ENCODE measurements around the gene CYP2A7.
"Not testable (repeated sequence)": the region's sequence is repeated elsewhere in the genome, so short reads cannot be mapped to it uniquely, and the experiment has no call there.

The CYP2A7 gene

DNA sequence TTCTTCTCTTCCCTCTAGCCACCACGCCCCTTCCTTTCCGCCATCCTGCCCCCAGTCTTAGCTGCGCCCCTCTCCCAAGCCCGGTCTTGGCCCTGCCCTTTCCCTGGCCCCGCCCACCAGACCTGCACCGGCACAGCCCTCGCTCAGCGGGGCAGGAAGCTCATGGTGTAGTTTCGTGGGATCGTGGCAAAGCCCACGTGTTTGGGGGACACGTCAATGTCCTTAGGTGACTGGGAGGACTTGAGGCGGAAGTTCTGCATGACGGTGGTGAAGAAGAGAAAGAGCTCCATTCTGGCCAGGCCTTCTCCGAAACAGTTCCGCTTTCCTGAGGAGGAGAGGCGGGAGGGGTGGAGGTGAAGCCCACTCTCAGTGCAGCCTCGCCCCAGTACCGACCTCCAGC lies 38.4 kb downstream of the CYP2A7 start:
- in situ Hi-C loops (cut with MboI; ENCODE audit: low sequenced_read_pairs), result not testable (repeated sequence)

DNA sequence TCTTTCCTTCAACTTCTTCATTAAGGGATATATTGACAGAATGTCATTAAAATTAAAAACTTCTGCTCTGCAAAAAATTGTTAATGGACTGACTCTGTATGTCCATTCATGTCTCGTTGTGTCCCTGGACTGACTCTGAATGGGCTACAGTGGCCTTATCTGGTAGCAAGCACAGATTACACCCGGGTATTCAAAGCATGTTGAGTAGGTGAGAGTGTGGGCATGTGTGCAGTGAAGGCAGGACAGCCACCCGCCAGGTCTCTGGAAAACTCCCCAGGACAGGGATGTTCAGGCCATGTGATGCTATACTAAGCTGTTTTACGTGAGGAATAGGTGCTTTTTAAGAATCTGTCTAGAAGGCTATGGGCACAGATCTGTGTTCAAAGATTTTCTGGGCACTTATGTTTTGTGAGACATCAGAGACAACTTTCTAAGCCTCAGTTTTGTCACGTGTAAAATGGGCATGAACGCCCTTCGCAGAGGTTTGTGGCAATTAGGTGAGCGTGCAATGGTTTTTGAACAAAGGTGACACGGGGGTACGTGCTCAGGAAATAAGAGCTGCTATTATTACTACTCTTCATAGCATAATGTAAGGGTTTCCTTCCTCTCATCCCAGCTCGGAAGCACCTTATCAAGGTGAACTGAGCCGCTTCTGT lies 38.9 kb downstream of the CYP2A7 start:
- in situ Hi-C loops (cut with MboI; ENCODE audit: low sequenced_read_pairs), result not testable (repeated sequence)

DNA sequence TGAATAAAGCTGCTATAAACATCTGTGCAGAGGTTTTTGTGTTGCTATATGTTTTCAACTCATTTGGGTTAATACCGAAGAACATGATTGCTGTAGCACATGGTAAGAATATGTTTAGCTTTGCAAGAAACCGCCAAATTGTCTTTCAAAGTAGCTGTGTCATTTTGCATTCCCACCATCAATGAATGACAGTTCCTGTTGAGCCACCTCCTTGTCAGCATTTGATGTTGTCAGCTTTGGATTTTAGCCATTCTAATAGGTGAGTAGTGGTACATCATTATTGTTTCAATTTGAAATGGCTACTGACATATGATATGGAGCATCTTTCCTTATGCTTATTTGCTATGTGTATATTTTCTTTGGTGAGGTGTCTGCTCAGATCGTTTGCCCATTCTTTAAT lies 40.0 kb downstream of the CYP2A7 start:
- in situ Hi-C loops (cut with MboI; ENCODE audit: low sequenced_read_pairs), result not testable (repeated sequence)

DNA sequence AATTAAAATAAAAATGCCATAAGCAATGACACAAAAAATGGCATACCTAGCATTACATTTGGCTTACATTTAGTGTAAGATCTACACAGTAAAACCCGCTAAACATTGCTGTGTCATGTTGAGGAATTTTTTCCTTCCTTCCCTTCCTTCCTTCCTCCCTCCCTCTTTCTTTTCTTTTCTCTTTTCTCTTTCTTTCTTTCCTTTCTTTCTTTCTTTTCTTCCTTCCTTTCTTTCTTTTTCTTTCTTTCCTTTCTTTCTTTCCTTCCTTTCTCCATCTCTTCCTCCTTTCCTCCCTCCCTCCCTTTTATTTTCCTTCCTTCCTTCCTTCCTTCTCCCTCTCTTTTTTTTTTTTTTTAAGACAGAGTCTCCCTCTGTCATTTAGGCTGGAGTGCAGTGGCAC lies 43.6 kb downstream of the CYP2A7 start:
- in situ Hi-C loops (cut with MboI; ENCODE audit: low sequenced_read_pairs), result not testable (repeated sequence)

DNA sequence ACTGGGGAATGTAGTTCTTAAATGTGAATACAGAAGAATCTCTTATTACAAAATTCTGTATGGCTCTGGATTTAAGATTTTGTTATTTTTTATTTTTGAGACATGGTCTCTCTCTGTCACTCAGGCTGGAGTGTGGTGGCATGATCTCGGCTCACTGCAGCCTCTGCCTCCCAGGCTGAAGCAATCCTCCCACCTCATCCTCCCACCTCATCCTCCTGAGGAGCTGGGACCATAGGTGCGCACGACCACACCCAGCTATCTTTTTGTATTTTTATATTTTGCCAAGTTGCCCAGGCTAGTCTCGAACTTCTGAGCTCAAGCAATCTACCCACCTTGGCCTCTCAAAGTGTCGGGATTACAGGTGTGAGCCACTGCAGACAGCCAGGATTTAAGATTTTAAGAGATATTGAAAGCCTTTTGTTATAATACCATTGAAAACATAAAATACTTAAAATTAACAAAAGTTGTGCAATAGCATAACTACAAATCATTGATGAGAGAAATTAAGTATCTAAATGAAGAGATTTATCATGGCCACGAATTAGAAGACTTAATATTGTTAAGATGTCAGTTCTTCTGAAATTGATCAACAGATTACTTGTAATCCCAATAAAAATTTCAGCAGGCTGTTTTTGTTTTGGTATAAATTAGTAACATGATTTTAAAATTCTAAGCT lies 45.1 kb downstream of the CYP2A7 start:
- in situ Hi-C loops (cut with MboI; ENCODE audit: low sequenced_read_pairs), result no loop called here

DNA sequence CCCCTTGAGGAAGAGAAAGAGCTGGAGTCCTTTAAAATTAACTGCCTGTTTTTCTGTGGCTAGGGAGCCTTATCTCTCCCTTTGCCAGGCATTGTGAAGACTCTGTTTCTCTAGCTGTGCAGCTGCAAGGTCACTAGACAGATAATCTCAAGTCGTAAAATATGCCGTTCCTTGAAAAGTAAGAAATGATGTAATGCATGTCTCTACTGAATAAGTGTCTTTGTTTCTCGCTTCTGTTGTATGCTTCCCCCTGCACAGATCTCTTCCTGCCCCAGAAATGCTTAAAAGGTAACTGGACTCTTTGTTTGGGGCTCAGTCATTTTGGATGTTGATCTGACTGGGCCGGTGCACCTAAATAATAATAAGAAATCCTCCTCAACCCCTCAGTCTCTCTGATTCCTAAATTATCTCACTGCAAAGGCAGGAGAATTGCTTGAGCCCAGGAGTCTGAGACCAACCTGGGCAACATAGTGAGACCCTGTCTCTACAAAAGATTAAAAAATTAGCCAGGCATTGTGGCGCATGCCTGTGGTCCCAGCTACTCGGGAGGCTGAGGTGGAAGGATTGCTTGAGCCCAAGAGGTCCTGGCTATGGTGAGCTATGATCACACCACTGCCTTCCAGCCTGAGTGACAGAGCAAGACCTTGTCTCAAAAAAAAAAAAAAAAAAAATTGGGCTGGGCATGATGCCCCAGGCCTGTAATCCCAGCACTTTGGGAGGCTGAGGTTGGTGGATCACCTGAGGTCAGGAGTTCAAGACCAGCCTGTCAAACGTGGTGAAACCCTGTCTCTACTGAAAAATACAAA lies 48.1 kb downstream of the CYP2A7 start:
- in situ Hi-C loops (cut with MboI; ENCODE audit: low sequenced_read_pairs), result not testable (repeated sequence)

DNA sequence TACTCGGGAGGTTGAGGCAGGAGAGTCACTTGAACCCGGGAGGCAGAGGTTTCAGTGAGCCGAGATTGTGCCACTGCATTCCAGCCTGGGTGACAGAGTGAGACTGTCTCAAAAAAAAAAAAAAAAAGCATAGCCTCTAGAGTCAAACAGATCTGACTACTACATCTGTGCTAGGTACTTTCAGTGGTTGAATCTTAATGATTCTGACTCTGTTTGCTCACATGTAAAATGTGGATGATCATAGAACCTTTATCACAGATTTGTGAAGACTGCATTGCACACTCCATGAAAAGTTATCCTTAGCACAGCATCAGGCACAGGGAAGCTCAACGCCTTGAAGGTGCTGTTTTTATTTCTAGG lies 49.6 kb downstream of the CYP2A7 start:
- in situ Hi-C loops (cut with MboI; ENCODE audit: low sequenced_read_pairs), result not testable (repeated sequence)

DNA sequence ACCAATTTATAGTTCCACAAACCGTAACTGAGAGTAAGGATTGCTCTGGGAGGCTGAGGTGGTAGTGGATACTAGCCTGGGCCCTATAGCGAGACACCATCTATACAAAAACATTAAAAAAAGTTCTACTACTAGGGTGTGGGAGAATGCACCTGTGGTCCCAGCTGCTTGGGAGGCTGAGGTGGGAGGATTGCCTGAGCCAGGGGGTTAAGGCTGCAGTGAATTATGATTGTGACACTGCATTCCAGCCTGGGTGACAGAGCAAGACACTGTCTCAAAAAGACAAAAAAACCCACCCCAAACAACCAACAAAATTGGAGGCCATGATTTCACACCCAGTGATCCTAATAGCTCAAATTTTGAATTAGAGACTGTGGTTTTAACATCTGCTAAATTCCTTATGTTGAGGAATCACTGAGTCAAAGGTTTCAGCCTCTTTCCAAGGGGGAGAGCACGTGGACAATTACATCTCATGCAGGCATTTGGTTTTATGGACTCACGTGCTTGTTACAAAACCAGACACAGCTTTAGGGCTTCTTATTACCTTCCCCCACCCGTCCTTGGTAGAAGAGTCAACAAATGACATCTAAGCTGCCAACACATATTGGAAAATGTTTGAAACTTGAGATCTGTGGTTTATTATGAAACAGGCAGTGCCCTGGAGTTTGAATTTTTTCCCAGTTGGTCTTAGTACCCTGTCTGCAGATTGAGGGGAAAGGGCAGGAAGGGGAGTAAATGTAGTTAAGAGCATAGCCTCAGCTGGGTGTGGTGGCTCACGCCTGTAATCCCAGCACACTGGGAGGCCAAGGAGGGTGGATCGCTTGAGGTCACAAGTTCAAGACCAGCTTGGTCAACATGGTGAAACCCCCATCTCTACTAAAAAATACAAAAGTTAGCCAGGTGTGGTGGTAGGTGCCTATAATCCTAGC lies 50.3 kb downstream of the CYP2A7 start:
- in situ Hi-C loops (cut with MboI; ENCODE audit: low sequenced_read_pairs), result no loop called here

DNA sequence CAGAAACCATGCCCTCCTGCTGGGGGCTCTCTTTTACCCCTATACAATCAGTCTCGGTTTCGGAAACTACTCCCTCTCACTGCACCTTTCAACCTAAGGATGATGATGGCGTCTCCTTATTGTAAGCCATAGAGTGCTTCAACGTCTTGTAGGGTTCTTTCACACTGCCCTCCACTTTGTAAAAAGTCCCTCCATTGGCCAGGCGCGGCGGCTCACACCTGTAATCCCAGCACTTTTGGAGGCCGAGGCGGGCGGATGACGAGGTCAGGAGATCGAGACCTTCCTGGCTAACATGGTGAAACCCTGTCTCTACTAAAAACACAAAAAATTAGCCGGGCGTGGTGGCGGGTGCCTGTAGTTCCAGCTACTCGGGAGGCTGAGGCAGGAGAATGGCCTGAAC lies 51.3 kb downstream of the CYP2A7 start:
- in situ Hi-C loops (cut with MboI; ENCODE audit: low sequenced_read_pairs), result not testable (repeated sequence)

DNA sequence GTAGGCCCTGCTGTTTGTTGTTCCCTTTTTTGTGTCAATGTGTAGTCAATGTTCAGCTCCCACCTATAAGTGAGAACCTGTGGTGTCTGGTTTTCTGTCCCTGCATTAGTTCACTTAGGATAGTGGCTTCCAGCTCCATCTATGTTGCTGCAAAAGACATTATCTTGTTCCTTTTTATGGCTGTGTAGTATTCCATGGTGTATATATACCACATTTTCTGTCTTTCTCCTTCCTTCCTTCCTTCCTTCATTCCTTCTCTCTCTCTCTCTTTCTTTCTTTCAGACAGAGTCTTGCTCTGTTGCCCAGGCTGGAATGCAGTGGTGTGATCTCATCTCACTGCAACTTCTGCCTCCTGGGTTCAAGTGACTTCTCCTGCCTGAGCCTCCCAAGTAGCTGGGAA lies 52.8 kb downstream of the CYP2A7 start:
- in situ Hi-C loops (cut with MboI; ENCODE audit: low sequenced_read_pairs), result no loop called here

DNA sequence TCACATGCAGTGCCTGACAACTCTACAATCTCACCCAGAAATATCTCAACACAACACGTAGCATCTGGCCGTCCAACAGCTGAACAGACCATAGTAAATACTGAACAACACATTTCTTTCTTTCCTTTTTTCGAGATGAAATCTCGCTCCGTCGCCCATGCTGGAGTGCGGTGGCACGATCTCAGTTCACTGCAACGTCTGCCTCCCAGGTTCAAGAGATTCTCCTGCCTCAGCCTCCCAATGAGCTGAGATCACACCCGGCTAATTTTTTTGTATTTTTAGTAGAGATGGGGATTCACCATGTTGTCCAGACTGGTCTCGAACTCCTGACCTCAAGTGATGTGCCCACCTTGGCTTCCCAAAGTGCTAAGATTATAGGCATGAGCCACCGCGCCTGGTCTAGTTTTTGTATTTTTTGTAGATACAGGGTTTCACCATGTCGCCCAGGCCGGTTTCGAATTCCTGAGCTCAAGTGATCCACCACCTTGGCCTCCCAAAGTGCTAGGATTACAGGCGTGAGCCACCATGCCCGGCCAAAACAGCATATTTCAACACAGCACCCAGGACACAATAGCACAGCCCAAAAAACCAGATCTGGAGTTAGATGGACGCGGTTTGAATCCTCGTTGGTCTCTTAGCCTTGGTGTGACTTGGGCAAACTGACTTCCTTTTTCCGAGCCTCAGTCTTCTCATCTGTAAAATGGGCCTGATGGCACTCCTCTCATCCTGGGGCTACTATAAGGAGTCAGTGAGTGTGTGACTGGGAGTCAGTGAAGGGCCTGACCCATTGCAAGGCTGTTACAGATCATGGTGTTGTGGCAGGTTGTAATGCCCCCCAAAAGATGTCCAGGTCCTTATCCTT lies 54.4 kb downstream of the CYP2A7 start:
- in situ Hi-C loops (cut with MboI; ENCODE audit: low sequenced_read_pairs), result no loop called here

DNA sequence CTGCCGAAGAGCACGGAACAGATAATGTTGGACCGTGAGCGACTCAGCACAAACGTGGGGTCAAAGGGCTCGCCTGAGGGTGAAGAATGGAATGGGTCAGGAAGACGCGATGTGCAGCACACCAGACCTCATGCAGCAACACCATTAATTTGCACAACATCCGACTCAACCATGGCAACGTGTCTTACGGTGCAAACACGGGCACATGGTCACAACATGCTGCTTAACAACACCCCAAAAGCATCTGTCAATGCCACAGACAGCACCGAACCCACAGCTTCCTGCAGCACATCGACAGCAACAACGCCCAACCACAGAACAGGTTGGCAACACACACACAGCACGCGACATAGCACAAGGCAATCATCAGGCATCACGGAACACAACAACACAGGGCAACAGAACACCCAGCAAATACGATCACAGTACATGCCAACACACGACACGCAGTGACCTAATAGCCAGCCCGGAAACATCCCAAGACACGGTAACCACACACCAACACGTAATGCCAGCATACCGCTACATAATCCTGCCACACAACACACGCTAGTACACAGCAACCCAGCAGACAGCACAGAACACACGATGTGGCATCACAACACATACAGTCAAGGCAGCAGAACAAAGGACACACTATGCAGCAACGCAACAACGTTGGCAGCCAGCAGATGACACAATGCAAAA lies 55.2 kb downstream of the CYP2A7 start:
- in situ Hi-C loops (cut with MboI; ENCODE audit: low sequenced_read_pairs), result not testable (repeated sequence)

DNA sequence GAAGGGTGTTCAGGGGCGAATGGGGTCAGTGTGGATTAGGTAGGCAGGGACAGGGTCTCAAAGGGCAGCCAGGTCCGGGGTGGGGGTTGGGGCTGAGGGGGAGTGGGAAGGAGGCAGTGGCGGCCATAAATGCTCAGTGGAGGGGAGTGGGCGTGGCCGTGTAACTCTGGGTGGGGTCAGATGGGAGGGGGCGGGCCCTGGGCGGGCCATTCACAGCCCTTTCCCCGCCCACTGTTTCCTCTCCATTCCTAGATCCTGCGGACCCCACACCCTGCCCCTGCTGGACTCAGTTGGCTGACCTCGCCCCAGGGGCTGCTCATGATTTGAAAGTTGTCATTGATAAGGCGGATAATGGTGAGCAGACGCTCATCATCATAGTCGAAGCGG lies 55.7 kb downstream of the CYP2A7 start:
- in situ Hi-C loops (cut with MboI; ENCODE audit: low sequenced_read_pairs), result not testable (repeated sequence)

DNA sequence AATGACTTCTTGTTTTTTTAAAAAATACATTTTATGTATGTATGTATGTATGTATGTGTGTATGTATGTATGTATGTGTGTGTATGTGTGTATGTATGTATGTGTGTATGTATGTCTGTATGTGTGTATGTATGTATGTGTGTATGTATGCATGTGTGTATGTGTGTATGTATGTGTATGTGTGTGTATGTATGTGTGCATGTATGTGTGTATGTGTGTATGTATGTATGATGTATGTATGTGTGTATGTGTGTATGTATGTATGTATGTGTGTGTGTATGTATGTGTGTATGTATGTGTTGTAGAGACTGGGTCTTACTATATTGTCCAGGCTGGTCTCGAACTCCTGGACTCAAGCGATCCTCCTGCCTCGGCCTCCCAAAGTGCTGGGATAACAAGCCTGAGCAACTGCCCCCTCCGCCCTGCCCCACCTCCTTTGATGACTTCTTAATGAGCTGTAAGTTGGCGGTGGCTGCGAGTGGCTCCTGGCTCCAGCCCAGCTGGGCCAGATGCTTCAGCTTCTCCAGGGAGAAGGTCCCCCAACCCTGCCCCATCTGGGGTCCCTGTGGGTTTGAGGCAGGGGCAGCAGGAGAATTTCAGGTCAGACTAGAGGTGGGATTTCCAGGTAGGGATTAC lies 56.5 kb downstream of the CYP2A7 start:
- in situ Hi-C loops (cut with MboI; ENCODE audit: low sequenced_read_pairs), result not testable (repeated sequence)

Measured in HL-60/S4 treated with retinoic acid at 250 ng/mL for 4 days and 3 days (cell line).